Adrenal gland (tissue), 5 donors: Measurements from ENCODE around the gene SH3PXD2B.

Experiments used
- POLR2A ChIP-seq, 2 donors: fragments of 450-650 bp; IDR thresholded peaks; one replicate each; pipeline ENCODE4 v1.6.1; 2017; ENCODE audit warnings: antibody characterized with exemption in 2 of 2, mild to moderate bottlenecking in 2 of 2, moderate library complexity in 1 of 2
- TF ChIP-seq, protein P1 (sequence below), 6 experiments: fragments of 450-650 bp in 4 of 6; fragments of 200-600 bp in 2 of 6; sonication (generic) in 1 of 6; IDR thresholded peaks; 1 replicate in 5 of 6; 2 replicates in 1 of 6; pipeline versions ENCODE4 v1.5.1 to v1.8.0; 2016 to 2021; ENCODE audit warnings: antibody characterized with exemption in 6 of 6, mild to moderate bottlenecking in 2 of 6, moderate library complexity in 1 of 6
- donor health status: DM: no; HTN: no; CAD: no.

- TF ChIP-seq, protein P1, sequence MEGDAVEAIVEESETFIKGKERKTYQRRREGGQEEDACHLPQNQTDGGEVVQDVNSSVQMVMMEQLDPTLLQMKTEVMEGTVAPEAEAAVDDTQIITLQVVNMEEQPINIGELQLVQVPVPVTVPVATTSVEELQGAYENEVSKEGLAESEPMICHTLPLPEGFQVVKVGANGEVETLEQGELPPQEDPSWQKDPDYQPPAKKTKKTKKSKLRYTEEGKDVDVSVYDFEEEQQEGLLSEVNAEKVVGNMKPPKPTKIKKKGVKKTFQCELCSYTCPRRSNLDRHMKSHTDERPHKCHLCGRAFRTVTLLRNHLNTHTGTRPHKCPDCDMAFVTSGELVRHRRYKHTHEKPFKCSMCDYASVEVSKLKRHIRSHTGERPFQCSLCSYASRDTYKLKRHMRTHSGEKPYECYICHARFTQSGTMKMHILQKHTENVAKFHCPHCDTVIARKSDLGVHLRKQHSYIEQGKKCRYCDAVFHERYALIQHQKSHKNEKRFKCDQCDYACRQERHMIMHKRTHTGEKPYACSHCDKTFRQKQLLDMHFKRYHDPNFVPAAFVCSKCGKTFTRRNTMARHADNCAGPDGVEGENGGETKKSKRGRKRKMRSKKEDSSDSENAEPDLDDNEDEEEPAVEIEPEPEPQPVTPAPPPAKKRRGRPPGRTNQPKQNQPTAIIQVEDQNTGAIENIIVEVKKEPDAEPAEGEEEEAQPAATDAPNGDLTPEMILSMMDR (IDR thresholded peaks at IDR 0.05): no peak
- no peak for TF ChIP-seq POLR2A (IDR thresholded peaks at IDR 0.05)
Measured at GRCh38 chr5:172365948-172366608, 88.2 kb downstream of the SH3PXD2B start.
